HG03039 (cell line): ENCODE measurements around the gene AFF4.

Experiments
- ATAC-seq: cut with Tn5 transposase; IDR thresholded peaks from one replicate; pipeline ENCODE4 v1.9.1; 2021; ENCODE audit warnings: mild to moderate bottlenecking, moderate library complexity; ENCODE audit not compliant: unreplicated experiment

Gene AFF4

DNA sequence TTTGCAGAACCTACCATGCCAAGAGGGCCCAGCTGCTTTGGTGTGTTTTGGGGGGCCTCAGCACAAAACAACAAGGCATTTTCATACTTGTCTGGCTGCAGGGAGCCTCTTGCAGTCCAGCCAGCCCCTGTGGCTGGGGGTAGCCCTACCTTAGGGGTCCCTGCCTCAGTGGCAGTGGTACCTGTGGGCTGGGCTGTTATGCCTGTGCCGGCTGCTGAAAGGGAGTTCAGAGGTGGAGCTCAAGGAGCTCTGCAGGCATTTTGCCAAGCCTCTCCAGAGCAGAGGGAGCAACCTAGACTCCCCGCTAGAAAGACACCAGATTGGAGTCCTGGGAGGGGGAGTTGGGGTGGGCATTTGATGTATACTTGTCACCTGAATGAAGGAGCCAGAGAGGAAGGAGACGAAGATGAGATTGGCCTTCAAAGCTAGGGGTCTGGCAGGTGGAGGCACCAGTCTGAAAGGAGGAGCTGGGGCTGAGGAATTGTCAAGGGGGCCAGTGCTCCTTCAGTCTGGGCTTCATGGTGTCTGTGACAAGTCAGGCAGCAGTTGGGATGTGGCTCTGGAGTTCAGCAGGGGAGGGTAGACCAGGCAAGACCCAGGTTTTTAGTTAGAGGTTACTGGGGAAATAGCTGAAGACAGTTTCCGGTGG, 134.5 kb downstream of the AFF4 start:
- ATAC-seq = no peak

DNA sequence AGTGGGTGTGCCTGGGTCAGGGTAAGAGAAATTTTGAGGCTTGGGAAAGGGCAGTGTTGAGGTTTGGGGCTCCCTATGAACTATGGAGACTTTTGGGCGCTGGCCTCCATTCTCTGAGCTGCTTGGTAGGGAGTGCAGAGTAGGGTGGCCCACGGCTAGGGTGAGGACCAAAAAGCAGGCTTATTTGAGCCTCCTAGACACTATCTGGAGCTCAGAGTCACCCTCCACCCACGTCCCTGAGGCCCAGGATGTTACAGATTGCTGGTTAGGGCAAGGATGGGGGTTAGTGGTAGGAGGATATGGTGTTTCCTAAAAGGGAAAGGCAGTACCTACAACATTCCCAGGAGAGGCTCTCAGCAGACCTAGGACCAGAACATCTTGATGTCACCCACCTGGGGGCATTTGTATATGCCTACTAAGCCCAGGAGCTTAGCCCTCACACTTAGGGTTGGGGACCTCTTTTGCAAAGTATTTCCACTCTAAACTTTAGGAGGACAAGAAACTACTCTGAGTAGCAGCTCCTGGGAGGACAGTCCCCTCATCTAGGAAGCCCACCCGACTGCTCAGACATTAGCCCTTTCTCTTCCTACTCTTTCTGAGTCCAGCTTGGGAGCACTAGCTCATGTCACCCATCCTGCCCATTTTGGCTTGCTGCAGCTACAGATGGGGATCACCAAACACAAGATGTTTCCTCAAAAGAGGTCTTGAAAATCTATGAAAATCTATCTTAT, 135.3 kb downstream of the AFF4 start:
- no peak for ATAC-seq

DNA sequence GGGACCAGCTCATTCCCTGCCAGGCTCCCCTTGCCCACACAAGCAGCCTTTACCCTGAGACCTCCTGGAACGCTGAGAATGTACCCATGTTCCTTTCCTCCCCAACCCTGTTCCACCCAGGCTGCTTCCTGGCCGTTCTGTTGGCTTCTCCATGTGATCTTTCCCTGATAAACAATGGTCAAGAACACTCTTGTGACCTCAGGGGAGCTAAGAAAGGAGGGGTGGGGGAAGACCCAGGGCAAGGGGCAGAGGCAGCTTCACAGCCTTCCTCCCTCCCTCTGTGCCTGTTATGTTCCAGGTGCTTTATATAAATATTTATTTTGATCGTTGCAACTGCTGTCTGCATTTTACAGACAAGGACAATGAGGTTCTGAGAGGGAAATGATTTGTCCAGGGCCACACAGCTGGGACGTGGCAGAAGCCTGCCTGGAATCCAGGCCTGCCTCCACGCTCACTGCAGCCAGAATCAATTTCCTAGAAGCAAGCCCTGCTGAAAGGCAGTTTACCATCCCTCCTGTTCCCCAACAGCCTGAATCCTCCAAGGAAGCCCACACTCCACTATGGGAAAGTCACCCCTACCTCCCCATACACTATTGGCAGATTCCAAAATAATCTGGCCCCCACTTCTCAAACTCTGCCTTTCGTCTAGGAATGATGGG, 136.9 kb downstream of the AFF4 start:
- no peak for ATAC-seq

DNA sequence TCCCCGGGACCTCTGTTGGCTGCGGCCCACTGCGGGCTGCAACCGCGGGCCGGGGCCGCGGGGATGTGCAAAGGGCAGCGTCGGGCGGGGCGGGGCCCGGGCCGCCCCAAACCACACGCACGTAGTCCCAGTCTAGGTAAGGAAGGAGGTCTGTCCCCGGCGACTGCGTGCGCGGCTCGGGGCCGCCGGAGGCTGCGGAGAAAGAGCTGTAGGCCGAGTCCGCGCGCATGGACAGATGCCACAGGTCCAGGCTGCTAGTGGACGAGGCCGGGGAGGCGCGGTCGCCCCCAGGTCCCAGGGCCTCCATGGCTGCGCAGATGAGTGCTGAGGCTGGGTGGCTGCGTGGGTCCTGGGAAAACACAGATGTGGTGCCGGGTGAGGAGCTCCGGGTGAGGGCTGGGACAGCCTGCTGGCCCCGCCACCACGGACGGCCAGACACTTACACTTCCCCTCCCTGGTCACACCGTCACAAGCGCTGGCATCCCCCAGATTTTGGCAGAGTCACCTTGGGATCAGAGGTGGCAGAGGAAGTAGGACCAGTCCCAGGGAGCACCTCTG, 137.5 kb downstream of the AFF4 start:
- ATAC-seq = no peak
